ENCODE measurements around the gene MSS51.
"Not testable (repeated sequence)": the region's sequence is repeated elsewhere in the genome, so short reads cannot be mapped to it uniquely, and the experiment has no call there.

The MSS51 gene

DNA sequence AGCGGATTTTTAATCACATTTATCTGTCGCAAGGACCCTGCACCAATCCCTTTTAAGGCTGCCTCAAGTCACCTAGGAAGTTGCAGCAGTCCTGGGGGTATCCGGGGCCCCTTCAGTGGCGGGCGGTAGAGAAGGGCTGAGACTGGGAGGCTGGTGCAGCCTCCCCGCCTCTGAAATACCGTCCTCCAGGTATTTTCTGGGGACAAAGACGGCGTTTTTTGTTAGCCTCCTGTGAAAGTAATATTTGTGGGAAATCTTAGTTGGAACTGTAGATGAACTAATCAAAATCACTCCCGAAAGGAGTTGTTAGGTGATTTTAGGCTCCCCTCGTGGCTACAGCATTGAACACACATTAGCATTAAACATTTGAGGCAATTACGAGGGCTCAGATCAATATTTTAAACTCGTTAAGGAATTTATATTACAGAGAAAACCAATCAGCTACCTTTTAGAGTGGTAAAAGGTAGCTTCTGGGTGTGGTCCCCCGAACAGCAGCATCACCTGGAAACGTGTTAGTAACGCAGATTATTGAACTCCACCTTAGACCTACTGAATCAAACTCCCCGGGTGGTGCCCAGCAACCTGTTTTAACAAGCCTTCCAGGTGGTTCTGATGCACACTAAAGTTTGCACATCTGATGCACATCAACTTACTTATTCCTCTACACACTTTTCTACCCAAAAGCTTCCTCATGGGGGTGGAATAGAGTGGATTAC, 19.0 kb downstream of the MSS51 start:
- DNase-seq (ENCODE audit: low read depth): no peak

DNA sequence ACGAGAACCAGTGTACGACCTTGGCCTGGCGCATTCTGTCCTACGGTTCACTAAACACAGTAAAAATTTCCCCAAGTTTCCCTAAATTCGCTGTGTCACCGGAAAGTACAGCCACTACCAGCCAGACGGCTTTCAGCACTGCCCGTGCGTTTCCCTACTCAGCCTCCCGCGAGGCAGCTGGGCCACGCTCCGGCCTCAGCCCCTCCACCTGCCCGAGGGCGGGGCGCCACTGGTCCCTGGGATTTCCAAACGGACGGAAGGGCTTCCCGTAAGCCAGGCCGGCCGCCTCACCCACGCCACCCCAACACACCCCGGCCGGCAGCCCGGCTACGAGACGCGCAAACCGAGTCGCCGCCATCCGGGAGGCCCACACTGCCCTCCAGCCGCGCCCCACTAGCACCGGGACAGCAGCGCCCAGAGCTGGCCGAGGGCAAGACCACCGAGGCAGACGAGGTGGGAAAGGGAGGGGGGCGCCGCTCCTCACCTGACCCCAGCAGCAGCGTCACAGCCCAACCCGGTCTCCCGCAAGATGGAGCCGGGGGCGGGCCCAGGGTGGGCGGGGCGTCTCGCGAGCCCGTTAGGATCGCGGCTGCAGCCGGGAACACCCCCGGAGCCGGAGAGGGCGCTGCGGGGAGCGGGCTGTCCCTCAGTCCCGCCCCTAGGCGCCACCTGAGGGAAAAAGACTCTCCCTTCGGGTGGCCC, 19.7 kb downstream of the MSS51 start, which contains the start of gene ANXA7:
ANXA7 (minus strand) TSS at position 531 of the 702 bp plus-strand sequence. CDS start 13,202 bp downstream, outside the sequence.
- peak; percentile 92 for DNase-seq (ENCODE audit: low read depth)

DNA sequence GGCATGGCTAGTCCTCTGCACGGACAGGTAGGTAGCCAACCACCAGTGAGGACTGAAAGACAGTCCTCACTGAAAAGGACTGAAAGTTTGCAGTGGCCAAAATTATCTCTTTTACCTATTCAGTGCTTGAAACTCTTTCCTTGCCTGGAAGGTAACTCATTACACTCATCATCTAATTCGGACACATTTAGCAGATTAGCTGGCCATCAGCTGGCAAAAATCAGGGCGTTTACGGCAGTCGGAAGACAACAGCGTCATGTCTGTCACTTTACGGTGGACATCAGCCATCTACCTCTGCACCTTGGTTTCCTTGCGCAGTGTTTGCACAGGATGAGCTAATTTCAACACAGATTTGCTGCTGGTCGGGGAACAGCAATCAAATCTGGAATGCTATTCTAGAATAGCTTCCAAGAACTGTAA, 20.2 kb downstream of the MSS51 start:
- peak; percentile 18 for DNase-seq (ENCODE audit: low read depth)

DNA sequence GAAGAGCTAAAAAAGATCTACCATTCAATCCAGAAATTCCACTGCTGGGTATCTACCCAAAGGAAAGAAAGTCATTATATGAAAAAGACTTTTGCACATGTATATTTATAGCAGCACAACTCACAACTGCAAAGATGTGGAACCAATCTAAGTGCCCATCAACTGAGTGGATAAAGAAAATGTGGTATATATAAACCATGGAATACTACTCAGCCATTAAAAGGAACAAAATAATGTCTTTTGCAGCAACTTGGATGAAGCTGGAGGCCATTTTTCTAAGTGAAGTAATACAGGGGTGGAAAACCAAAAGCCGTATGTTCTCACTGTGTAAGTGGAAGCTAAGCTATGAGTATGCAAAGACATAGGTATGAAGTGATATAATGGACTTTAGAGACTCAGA, 22.5 kb downstream of the MSS51 start:
- DNase-seq (ENCODE audit: low read depth): no peak

DNA sequence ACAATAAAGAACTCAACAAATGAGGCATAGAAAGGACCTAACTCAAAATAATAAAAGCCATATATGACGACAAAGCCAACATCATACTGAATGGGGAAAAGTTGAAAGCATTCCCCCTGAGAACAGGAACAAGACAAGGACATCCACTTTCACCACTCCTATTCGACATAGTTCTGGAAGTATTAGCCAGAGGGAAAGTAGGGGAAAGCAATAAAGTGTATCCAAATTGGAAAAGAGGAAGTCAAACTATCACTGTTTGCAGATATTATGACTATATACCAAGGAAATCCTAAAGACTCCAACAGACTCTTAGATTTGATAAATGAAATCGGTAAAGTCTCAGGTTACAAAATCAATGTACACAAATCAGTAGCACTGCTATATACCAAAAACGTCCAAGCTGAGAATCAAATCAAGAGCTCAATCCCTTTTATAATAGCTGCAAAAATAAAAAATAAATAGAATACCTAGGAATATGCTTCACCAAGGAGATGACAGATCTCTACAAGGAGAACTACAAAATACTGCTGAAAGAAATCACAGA, 24.3 kb downstream of the MSS51 start:
- no peak for DNase-seq (ENCODE audit: low read depth)

DNA sequence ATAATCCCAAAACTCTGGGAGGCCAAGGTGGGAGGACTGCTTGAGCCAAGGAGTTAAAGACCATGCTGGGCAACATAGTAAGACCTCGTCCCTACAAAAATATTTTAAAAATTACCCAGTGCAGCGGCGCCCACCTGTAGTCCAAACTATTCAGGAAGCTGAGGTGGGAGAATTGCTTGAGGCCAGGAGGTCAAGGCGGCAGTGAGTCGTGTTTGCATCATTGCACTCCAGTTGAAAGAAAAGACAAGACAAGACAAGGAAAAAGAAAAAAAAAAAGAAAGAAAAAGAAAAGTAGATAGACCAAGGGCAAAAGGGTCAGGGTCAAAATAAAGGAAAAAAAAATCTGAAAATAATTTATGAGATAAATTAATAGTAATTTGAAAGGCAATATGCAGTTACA, 25.3 kb downstream of the MSS51 start:
- DNase-seq (ENCODE audit: low read depth): no peak

DNA sequence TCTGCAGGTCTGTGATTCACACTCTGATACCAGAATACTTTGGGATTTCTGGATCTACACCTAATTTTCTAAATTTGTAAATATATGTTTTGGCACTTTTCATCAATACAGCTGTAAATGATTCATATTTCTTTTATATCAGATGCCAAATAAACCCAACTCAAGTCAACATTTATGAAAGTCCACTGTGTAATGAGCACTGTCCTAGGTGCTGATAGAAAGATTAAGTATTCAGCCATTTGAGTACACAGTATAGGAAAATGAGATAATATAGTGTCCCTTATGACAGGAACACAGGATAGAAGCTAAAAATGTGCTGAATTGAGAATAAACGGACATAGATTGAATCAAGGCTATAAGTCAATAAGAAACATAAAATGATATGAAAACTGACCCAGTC, 25.9 kb downstream of the MSS51 start:
- DNase-seq (ENCODE audit: low read depth): no peak

DNA sequence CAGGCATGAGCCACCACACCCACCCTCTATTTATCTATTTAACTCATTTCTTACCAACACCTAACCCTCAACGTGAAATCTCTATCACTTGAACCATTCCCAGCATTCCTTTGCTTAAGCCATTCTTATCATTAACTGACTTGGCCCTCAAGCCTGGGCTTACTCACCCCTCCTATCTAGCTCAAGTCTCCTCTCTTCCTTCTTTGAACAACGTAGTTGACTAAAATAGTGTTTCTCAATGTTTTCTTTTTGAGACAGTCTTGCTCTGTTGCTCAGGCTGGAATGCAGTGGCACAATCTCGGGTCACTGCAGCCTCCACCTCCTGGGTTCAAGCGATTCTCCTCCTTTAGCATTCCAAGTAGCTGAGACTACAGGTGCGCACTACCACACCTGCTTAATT, 26.5 kb downstream of the MSS51 start:
- no peak for DNase-seq (ENCODE audit: low read depth)

DNA sequence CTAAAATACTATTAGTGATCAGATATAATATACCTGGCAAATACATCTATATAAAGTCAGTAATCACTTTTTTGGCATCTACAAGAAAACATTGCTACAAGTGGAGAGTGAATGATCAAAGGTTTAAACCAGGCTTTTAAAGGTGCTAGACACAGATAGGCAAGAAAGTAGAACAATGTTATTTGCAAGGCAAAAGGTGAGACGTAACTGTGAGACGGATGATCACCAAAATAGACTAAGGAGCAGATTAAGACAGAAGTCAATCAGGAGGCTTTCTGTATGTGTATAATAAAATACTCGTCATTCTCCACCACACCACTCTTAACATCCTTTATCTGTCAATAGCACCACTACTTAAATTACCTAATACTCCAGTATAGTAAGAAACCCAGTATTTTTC, 27.8 kb downstream of the MSS51 start:
- DNase-seq (ENCODE audit: low read depth): no peak

DNA sequence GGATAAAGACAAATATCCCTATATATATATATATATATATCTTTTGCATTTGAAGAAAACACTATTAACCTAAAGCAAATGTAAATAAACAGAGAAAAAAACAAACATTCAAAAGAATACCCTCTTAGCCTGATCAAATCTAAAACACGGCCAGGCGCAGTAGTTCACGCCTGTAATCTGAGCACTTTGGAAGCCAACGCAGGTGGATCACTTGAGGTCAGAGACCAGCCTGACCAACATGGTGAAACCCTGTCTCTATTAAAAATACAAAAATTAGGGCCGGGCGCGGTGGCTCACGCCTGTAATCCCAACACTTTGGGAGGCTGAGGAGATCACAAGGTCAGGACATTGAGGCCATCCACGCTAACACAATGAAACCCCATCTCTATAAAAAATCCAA, 28.7 kb downstream of the MSS51 start:
- DNase-seq (ENCODE audit: low read depth): no peak

DNA sequence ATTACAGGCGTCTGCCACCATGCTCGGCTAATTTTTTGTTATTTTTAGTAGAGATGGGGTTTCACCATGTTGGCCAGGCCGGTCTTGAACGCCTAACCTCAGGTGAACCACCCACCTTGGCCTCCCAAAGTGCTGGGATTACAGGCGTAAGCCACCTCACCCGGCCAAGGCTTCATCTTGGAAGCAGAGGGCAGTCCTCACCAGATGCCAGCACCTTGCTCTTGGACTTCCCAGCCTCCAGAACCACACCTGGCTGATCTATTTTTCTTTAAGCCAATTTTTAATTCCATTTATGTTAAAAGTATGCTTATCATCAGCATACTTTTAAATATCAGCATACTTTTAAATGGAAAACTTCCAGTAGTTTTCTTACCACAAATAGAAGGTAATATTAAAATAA, 31.7 kb downstream of the MSS51 start:
- no peak for DNase-seq (ENCODE audit: low read depth)

DNA sequence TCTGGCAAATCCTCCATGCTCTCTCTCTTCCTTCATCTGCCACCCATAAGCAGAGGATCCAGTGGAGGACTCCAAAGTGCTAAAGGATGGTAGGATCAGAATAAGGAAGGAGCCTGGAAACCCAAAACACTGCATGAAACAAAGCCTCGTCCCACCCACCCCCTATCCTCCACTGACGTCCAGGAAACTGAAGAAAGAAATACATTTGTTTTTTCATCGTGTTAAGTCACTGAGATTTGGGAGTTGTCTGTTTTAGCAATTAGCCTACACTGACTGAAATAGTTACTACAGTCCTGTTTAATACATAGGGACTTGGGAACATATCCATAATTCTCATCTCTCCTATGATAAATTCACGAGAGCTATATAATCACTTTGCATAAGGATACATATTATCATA, 34.3 kb downstream of the MSS51 start:
- DNase-seq (ENCODE audit: low read depth): no peak

DNA sequence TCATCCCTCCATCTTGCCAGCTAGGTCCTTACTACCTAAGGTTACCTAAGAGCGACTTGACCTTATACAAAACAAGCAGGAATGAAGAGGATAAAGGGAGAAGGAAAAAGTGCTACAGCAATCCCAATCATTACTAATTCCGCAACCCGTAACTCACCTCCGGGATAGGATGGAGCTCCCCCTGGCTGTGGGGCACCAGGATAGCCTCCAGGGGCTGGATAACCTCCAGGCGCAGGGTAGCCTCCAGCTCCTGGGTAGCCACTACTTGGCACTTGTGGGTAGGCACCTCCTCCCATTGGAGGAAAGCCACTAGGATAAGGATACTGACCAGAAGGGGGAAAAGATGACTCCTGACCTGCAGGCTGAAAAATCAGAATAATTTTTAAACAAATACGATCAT, 35.3 kb downstream of the MSS51 start:
- no peak for DNase-seq (ENCODE audit: low read depth)

DNA sequence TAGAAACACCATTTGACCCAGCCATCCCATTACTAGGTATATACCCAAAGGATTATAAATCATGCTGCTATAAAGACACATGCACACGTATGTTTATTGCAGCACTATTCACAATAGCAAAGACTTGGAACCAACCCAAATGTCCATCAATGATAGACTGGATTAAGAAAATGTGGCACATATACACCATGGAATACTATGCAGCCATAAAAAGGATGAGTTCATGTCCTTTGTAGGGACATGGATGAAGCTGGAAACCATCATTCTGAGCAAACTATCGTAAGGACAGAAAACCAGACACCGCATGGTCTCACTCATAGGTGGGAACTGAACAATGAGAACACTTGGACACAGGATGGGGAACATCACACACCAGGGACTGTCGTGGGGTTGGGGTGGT, 39.0 kb downstream of the MSS51 start:
- DNase-seq (ENCODE audit: low read depth): not testable (repeated sequence)

DNA sequence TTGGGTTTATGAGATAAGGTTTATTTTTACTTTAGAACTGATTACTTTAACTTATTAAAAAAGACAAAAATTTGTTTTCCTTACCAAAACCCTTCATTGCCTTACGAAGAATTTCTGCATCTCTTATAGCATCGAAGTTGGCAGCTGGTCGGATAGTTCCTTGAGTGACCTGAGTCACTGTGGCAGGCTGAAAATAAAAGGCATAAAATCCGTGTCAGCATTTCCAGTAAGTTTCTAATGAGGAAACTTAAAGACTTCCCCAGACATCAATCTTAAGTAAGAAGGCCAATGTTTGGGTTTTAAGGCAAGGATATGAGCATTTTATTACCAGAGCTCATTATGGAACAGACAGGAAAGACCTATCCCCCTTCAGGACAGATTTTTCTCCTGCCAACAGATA, 45.1 kb downstream of the MSS51 start:
- DNase-seq (ENCODE audit: low read depth): no peak

DNA sequence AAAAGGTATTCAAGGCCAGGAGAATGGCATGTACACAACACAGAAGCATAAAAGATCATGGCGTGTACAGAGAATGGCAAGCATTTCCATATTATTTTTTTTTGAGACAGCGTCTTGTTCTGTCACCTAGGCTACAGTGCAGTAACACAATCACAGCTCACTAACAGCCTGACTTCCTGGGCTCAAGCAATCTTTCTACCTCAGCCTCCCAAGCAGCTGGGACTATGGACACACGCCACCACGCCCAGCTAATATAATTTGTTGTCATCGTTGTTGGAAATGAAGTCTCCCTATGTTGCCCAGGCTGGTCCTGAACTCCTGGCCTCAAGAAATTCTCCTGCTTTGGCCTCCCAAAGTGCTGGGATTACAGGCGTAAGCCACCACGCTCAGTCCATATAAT, 46.8 kb downstream of the MSS51 start:
- no peak for DNase-seq (ENCODE audit: low read depth)

DNA sequence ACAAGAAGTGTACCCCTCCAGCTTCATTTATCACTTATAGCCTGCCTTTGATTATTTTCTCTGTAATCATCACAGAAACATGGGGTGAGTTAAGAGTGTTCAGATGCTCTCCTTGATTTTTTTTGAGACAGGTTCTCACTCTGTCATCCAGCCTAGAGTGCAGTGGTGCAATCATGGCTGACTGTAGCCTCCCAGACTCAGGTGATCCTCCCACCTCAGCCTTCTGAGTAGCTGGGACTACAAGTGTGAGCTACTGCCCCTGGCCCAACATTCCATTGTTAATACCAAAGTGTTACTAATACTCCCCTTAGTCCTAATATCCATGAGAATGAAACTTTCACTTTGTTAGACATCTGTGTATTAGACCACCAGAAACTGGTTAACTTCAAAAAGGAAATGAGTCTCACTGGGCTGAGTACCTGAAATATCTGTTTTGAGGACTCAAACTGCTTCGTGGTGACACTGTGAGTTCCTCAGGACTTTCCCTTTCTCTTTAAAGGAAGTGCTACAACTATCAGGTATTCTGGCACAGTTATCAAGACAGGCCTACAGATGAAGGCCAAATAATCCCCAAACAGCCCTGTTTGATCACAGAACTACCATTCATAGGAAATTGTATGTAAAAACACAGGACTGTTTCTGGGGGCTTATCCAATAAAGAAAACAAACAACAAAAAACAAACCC, 54.2 kb downstream of the MSS51 start:
- no peak for DNase-seq (ENCODE audit: low read depth)

DNA sequence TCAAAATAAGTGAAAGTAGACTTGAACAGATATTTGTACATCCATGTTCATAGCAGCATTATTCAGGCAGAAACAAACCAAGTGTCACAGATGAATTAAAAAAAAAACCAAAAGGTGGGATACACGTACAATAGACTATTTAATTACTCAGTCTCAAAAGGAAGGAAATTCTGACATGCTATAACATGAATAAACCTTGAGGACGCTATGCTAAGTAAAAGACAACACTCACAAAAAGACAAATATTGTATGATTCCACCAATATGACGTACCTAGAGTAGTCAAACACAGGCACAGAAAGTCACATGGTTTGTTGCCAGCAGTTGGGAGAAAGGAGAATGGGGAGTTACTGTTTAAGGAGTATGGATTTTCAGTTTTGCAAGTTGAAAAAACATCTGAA, 56.7 kb downstream of the MSS51 start:
- DNase-seq (ENCODE audit: low read depth): no peak

Data from activated gamma-delta T cell treated with anti-CD3 and anti-CD28 coated beads, Interleukin-2, amount 50 U/mL, for 16 hours (primary cell).